K562 treated with DMSO at 1 percent for 4 hours (cell line): ENCODE measurements around the gene NANOS1. TPM values are rescaled to one million over a fixed set of nuclear protein-coding genes. Genes with fewer than 3 reads are reported as not detected.

Experiments
- total RNA-seq: library from RNA; unstranded; fragments of 300-600 nt; gene quantifications from 2 replicates; pipeline ENCODE4 v1.2.3, GENCODE V29; 2022; ENCODE audit not compliant: insufficient read depth

NANOS1 gene, protein sequence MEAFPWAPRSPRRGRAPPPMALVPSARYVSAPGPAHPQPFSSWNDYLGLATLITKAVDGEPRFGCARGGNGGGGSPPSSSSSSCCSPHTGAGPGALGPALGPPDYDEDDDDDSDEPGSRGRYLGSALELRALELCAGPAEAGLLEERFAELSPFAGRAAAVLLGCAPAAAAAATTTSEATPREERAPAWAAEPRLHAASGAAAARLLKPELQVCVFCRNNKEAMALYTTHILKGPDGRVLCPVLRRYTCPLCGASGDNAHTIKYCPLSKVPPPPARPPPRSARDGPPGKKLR
- not detected in 2 replicates for total RNA-seq

GRCh38 chr10:119029613-119030420 is at the start of gene NANOS1:
Gene NANOS1 (plus strand): TSS chr10:119029714. CDS start chr10:119029802, 88 bp downstream.

DNA sequence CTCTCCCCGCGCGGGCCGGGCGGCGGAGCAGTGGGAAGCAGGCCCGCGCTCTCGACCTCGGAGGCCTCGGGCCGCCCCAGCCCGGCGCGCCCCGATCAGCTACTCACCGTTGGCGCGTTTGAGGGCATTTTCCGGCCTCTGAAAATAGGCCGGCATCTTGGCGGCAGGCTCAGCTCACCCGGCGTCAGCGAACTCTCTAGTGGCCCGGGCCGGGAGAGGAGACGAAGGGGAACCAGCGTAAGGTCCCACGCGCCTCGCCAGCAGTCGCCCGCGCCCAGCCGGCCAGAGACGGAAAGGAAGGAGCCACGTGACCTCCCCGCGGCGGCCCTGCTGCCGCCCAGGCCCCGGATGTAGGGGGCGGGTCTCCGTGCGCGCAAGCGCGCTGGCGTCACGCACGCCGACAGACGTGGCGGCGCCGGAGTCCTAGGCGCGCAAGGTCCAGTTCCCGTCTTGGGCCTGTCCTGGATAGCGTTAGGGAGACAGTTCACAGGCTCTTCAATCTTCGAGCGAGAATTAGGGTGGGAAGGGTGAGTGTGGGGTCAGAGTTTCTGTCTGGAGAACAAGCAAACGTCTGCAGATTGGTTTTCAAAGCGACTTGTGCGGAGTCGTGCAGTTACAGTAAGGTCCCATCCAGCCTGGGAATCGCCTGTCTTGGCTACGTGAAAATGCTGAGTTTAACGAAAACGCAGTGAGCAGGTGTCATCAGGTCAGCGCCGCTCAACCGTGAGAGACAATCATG is 51.2 kb downstream of the NANOS1 start, which contains the start of gene EIF3A:
Gene EIF3A, minus strand, starts transcription at position 297 of the 739 bp plus-strand sequence. Its CDS starts 141 bp downstream, at position 156.

Other genes starting within 250 kb of the NANOS1 start
- 77.8 and 77.9 TPM in 2 replicates for gene EIF3A, start 51.1 kb downstream of the NANOS1 start, total RNA-seq
- 17.1 and 21.5 TPM in 2 replicates for gene DENND10, start 74.4 kb downstream of the NANOS1 start, total RNA-seq
- gene SFXN4, start 136.0 kb downstream of the NANOS1 start, total RNA-seq = 26.5 and 41.2 TPM in 2 replicates
- gene PRDX3, start 149.1 kb downstream of the NANOS1 start, total RNA-seq = 122 and 136 TPM in 2 replicates
- gene GRK5, start 177.9 kb downstream of the NANOS1 start, total RNA-seq = 1.3 and 1.9 TPM in 2 replicates